Measurements from ENCODE around the gene CYYR1.

Gene CYYR1

DNA sequence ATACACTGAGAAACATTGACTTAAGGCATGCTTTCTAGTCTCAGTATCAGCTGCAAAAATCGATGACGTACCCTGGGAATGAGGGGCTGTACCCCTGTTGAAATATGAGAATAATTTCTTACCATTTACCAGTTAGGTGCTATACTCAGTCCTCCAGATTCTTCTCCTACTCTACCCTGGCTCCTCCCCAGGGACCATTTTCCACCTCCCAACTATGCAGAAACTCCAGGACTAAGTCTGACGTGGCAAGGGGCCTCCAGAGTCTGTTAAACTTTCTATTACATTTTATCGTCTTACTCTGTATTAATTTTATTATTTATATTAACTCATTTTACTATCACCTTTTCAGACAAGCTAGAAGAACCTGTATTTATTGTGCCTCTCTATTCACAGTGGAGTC is 124.3 kb downstream of the CYYR1 start:
- H3K4me1 ChIP-seq = no peaks in the 10 kb centered on the region
- no peak overlapping the region for H3K9ac ChIP-seq
- TF ChIP-seq Cebpa-rat (IDR thresholded peaks at IDR 0.05) = no peak
- no peak overlapping the region for H3K4me3 ChIP-seq
- no peaks in the 10 kb centered on the region for H3K27me3 ChIP-seq
- H3K36me3 ChIP-seq = no peaks in the 10 kb centered on the region
- H3K4me2 ChIP-seq = no peak overlapping the region
- H3K27ac ChIP-seq = no peak overlapping the region
- H4K20me1 ChIP-seq = no peaks in the 10 kb centered on the region
- no peaks in the 10 kb centered on the region for H3K9me3 ChIP-seq

- Histone ChIP-seq H4K20me1 (no peaks in the 10 kb centered on the region), H3K4me1 (no peaks in the 10 kb centered on the region), H3K36me3 (no peaks in the 10 kb centered on the region), H3K9me3 (no peaks in the 10 kb centered on the region), H3K4me3 (no peak overlapping the region), H3K9ac (no peak overlapping the region), H3K27me3 (no peaks in the 10 kb centered on the region), H3K27ac (no peak overlapping the region), H3K4me2 (no peak overlapping the region)
- TF ChIP-seq Cebpa-rat (IDR thresholded peaks at IDR 0.05) = no peak
Observed at GRCh38 chr21:26447932-26448475, 125.1 kb downstream of the CYYR1 start.

GRCh38 chr21:26445440-26445839 is 127.6 kb downstream of the CYYR1 start:
- no peak for TF ChIP-seq Cebpa-rat (IDR thresholded peaks at IDR 0.05)
- Histone ChIP-seq H4K20me1 (no peaks in the 10 kb centered on the region), H3K36me3 (no peaks in the 10 kb centered on the region)

GRCh38 chr21:26444646-26445045 is 128.4 kb downstream of the CYYR1 start:
- Histone ChIP-seq H3K4me3 (no peak overlapping the region), H3K27me3 (no peaks in the 10 kb centered on the region), H4K20me1 (no peaks in the 10 kb centered on the region), H3K27ac (no peak overlapping the region), H3K9me3 (no peaks in the 10 kb centered on the region), H3K4me1 (no peaks in the 10 kb centered on the region), H3K36me3 (no peaks in the 10 kb centered on the region), H3K4me2 (no peak overlapping the region), H3K9ac (no peak overlapping the region)
- TF ChIP-seq Cebpa-rat (IDR thresholded peaks at IDR 0.05) = no peak

More at GRCh38 chr21:26445440-26445839, 127.6 kb downstream of the CYYR1 start:
- H3K9ac ChIP-seq = no peak overlapping the region
- no peak overlapping the region for H3K4me3 ChIP-seq
- no peaks in the 10 kb centered on the region for H3K9me3 ChIP-seq
- H3K4me2 ChIP-seq = no peak overlapping the region
- no peak overlapping the region for H3K27ac ChIP-seq
- H3K27me3 ChIP-seq = no peaks in the 10 kb centered on the region
- no peaks in the 10 kb centered on the region for H3K4me1 ChIP-seq

- Histone ChIP-seq H4K20me1 (no peaks in the 10 kb centered on the region), H3K9me3 (no peaks in the 10 kb centered on the region), H3K27ac (no peak overlapping the region), H3K4me2 (no peak overlapping the region), H3K4me3 (no peak overlapping the region), H3K27me3 (no peaks in the 10 kb centered on the region), H3K9ac (no peak overlapping the region), H3K4me1 (no peaks in the 10 kb centered on the region), H3K36me3 (no peaks in the 10 kb centered on the region)
- TF ChIP-seq Cebpa-rat (IDR thresholded peaks at IDR 0.05) = no peak
Observed at GRCh38 chr21:26443867-26444266, 129.2 kb downstream of the CYYR1 start.

DNA sequence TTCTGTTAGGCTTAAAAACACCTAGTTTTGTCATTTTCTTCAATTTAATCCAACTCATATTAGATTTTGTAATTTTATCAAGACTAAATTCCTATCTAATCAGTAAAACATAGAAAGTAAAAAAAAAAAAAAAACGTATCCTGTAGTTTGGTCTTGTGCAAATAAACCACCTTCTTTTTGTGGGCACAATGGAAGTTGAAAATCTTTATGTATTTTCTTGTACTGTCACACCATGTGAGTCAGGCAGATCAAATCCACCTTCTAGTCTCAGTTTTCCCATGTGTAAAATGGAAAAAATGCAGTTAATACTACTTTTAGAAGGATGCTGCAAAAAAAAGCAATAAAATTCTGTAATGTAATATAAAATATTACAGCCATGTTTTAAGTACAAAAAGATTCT is 129.8 kb downstream of the CYYR1 start:
- H3K9me3 ChIP-seq = no peaks in the 10 kb centered on the region
- no peaks in the 10 kb centered on the region for H3K36me3 ChIP-seq
- H3K27ac ChIP-seq = no peak overlapping the region
- no peak for TF ChIP-seq Cebpa-rat (IDR thresholded peaks at IDR 0.05)
- no peak overlapping the region for H3K9ac ChIP-seq
- no peak overlapping the region for H3K4me2 ChIP-seq
- H4K20me1 ChIP-seq = no peaks in the 10 kb centered on the region
- no peaks in the 10 kb centered on the region for H3K27me3 ChIP-seq
- no peak overlapping the region for H3K4me3 ChIP-seq
- no peaks in the 10 kb centered on the region for H3K4me1 ChIP-seq

GRCh38 chr21:26441149-26441548 is 131.9 kb downstream of the CYYR1 start:
- Histone ChIP-seq H3K4me3 (no peak overlapping the region), H3K27me3 (no peaks in the 10 kb centered on the region), H3K9me3 (no peaks in the 10 kb centered on the region), H3K36me3 (no peaks in the 10 kb centered on the region), H3K9ac (no peak overlapping the region), H3K4me2 (no peak overlapping the region), H4K20me1 (no peaks in the 10 kb centered on the region), H3K4me1 (no peaks in the 10 kb centered on the region), H3K27ac (no peak overlapping the region)
- no peak for TF ChIP-seq Cebpa-rat (IDR thresholded peaks at IDR 0.05)

DNA sequence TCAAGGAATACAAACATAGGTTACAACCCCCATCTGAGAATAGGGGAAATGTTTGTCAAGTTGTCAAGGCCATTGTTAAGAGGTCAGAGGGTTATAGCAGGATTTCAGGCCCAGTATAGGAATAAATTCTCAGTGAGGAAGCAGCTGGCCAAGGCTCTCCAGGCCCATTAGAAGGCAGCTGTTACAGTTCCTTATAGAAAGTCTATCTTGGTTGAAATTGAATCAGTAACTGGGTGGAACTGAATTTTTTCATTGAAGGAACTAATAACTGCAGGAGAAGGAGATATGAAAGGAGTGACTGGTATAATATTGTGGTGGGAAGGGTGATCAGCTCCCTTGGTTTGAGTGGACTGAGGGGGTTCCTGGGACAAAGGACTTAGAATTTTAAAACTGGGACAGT is 134.1 kb downstream of the CYYR1 start:
- no peak overlapping the region for H3K9ac ChIP-seq
- no peaks in the 10 kb centered on the region for H3K36me3 ChIP-seq
- H3K27me3 ChIP-seq = no peaks in the 10 kb centered on the region
- no peak overlapping the region for H3K4me2 ChIP-seq
- H3K9me3 ChIP-seq = no peaks in the 10 kb centered on the region
- H3K27ac ChIP-seq = no peak overlapping the region
- no peaks in the 10 kb centered on the region for H3K4me1 ChIP-seq
- H3K4me3 ChIP-seq = no peak overlapping the region
- TF ChIP-seq Cebpa-rat (IDR thresholded peaks at IDR 0.05) = no peak
- H4K20me1 ChIP-seq = no peaks in the 10 kb centered on the region

- H4K20me1 ChIP-seq = no peaks in the 10 kb centered on the region
- H3K4me1 ChIP-seq = no peaks in the 10 kb centered on the region
- no peaks in the 10 kb centered on the region for H3K36me3 ChIP-seq
- no peak overlapping the region for H3K4me2 ChIP-seq
- H3K9ac ChIP-seq = no peak overlapping the region
- TF ChIP-seq Cebpa-rat (IDR thresholded peaks at IDR 0.05) = no peak
- H3K27ac ChIP-seq = no peak overlapping the region
- no peaks in the 10 kb centered on the region for H3K9me3 ChIP-seq
- no peak overlapping the region for H3K4me3 ChIP-seq
- H3K27me3 ChIP-seq = no peaks in the 10 kb centered on the region
Observed at GRCh38 chr21:26437326-26438009, 135.6 kb downstream of the CYYR1 start.

GRCh38 chr21:26433386-26433785 is 139.7 kb downstream of the CYYR1 start:
- Histone ChIP-seq H3K4me2 (no peak overlapping the region), H3K9me3 (no peaks in the 10 kb centered on the region), H3K4me3 (no peak overlapping the region)

More at GRCh38 chr21:26433386-26433785, 139.7 kb downstream of the CYYR1 start:
- H3K36me3 ChIP-seq = no peaks in the 10 kb centered on the region
- H3K9ac ChIP-seq = no peak overlapping the region
- no peak for TF ChIP-seq Cebpa-rat (IDR thresholded peaks at IDR 0.05)
- H3K27ac ChIP-seq = no peak overlapping the region
- H3K4me1 ChIP-seq = no peaks in the 10 kb centered on the region
- no peaks in the 10 kb centered on the region for H4K20me1 ChIP-seq
- H3K27me3 ChIP-seq = no peaks in the 10 kb centered on the region

Data from BLaER1 (cell line).